ENCODE data around the gene XXYLT1. TPM values are rescaled to one million over a fixed set of nuclear protein-coding genes. Genes with fewer than 3 reads are reported as not detected.

XXYLT1 gene
- total RNA-seq, 1 donor = 32.8 TPM

DNA sequence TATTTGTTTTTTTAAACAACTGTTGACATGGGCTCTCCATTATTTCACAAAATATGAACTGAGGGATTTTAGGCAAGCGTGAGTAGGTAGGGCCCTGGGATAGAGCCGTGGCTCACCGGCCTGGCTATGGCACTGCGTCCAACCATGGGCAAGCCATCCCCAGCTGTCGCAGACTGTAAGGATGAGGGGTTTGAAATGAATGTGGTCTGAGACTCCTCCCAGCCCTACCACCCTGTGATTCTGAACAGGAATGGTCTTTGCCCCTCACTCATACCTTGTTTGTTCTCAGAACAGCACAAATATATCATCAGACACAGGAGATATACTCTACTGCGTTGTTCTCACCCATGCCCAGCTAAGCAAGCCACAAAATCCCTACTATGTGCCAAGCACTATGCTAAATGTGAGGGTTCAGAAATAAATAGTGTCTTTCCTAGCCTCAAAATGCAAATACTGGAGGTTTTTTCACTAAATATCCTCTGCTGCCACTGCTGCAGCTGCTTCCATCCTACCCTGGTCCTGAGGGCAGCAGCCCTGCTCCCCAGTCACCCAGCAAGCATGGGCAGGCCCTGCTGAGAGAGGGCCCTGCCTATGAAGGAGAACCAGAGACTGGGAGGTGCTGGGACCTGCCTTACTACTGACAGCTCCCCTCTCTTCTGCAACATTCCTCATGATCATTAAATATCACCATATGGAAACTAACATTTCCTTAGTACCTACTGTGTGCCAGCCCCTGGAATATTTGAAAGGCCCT lies 102.8 kb downstream of the XXYLT1 start:
- DNase-seq (ENCODE audit: low read depth) = no peak
- TF ChIP-seq, protein P1, sequence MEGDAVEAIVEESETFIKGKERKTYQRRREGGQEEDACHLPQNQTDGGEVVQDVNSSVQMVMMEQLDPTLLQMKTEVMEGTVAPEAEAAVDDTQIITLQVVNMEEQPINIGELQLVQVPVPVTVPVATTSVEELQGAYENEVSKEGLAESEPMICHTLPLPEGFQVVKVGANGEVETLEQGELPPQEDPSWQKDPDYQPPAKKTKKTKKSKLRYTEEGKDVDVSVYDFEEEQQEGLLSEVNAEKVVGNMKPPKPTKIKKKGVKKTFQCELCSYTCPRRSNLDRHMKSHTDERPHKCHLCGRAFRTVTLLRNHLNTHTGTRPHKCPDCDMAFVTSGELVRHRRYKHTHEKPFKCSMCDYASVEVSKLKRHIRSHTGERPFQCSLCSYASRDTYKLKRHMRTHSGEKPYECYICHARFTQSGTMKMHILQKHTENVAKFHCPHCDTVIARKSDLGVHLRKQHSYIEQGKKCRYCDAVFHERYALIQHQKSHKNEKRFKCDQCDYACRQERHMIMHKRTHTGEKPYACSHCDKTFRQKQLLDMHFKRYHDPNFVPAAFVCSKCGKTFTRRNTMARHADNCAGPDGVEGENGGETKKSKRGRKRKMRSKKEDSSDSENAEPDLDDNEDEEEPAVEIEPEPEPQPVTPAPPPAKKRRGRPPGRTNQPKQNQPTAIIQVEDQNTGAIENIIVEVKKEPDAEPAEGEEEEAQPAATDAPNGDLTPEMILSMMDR (IDR thresholded peaks at IDR 0.05; ENCODE audit: insufficient read depth, low read depth, low read length) = no peak
- no peak overlapping the region for H3K4me3 ChIP-seq (ENCODE audit: low read depth, low read length)

DNA sequence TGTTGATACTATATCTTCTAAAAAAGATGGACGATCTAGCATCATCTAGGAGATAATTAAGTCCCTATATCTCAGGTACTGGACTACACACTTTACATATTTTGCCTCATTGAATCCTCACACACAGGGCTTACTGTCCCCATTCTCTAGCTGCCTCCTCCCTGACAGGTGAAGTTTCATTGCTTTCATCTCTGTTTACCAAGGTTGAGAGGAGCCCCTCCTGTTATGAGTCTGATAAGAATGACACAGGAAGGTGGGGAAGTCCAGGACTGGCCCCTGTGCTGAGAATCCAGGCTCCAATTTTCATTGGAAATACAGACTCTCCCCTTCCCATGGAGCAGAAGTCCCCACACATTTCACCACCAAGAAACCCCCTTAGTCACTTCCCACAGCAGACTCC lies 105.2 kb downstream of the XXYLT1 start:
- no peak for DNase-seq (ENCODE audit: low read depth)
- TF ChIP-seq, protein P1 (IDR thresholded peaks at IDR 0.05; ENCODE audit: insufficient read depth, low read depth, low read length) = no peak
- H3K4me3 ChIP-seq (ENCODE audit: low read depth, low read length) = no peak overlapping the region

DNA sequence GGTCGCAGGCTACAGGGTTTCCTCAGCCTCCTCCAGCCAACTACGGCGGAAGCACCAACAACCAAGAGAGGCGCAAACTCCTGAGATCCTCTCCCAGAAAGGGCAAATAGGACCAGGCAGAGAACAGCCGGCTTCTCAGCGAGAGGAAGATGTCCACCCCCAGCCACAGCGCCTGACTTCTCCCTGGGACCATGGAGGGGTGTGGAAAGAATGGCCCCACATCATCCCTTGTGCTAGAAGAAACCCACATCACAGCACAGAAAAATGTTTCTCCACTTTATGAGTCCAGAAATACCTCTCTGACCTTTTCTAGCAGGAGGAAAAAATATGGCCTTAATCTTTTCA lies 105.7 kb downstream of the XXYLT1 start:
- no peak overlapping the region for H3K4me3 ChIP-seq (ENCODE audit: low read depth, low read length)
- TF ChIP-seq, protein P1 (IDR thresholded peaks at IDR 0.05; ENCODE audit: insufficient read depth, low read depth, low read length) = no peak
- DNase-seq (ENCODE audit: low read depth) = no peak

DNA sequence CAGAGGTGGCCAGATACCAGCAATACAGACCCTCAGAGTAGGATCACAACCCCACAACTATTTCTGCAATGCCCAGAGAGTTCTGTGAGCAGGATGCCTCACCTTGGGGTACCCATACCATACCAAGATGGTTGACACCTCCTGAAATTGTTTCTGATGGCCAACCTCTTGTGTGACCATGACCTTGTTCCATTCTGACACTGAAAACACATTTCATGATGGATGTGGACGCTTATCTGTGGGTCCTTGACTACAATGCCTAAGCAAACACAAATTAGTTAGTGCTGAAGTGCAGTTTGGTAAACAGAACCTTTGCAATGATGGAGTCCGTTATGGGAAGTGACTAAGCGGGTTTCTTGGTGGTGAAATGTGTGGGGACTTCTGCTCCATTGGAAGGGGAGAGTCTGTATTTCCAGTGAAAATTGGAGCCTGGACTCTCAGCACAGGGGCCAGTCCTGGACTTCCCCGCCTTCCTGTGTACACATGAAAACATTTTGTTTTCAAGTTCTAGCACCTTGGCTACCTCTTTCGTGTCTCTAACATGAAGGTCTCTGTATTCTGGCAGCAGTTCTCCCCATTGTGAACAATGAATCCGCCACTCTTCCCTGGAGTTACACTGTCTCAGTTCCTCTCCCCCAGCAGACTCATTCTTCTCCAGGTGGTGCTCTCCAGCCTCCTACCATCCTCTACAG lies 106.2 kb downstream of the XXYLT1 start:
- no peak overlapping the region for H3K4me3 ChIP-seq (ENCODE audit: low read depth, low read length)
- TF ChIP-seq, protein P1 (IDR thresholded peaks at IDR 0.05; ENCODE audit: insufficient read depth, low read depth, low read length) = no peak
- no peak for DNase-seq (ENCODE audit: low read depth)

DNA sequence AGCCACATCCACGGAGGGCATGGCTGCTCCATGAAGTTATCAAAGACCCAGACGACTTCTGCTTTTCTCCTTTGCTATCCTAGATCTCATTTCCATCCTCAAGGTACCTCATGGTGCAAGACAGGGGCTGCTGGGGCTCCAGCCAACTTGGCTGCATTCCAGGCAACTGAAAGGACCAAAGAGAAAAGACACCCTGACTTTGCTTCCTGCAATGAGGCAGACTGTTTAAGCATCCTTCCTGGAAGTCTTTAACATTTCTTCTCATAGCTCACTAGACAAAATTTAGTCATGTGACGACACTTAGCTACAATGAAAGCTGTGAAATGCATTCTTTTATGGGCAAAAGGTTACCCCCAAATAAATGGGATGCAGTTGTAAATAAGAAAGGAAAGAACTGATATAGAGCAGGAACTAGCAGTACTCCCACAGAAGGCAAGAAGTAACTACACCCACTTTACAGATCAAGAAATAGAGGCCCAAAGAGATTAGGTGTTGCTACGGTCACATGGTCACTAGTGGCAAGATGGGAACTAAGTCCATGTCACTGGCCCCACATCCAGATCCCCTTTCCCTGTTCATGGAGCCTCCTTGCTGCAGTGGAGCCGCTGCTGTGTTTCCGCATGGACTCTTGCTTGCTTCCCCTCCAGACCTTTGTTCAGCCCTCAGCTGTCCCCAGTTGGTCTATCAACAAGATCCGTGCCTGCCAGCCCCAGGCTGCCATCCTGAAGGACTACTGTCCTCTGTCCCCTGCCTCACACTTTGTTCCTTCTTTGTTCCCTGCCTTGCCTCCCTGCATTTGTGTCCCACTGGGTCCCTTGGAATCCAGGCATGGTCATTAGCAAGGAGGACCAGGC lies 107.0 kb downstream of the XXYLT1 start:
- TF ChIP-seq, protein P1 (IDR thresholded peaks at IDR 0.05; ENCODE audit: insufficient read depth, low read depth, low read length) = no peak
- no peak for DNase-seq (ENCODE audit: low read depth)
- no peak overlapping the region for H3K4me3 ChIP-seq (ENCODE audit: low read depth, low read length)

DNA sequence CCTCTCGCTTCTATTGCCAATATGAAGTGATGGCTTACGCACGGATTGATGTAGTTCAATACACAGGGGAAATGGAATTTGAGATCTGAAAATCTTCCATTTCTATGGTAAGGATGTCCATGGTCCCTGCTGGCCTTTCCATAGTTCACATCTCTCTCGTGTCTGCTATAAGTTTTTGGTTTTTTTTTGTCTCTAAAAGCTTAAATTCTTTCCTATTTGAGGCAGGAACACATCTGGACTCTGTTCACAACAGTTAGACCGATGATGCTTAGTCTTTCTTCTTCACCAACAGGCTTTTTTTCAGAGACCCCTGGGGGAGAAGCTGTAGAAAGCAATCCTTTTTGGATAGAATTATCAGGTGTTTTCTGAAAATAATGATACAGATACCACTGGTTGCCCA lies 108.1 kb downstream of the XXYLT1 start:
- TF ChIP-seq, protein P1 (IDR thresholded peaks at IDR 0.05; ENCODE audit: insufficient read depth, low read depth, low read length) = no peak
- H3K4me3 ChIP-seq (ENCODE audit: low read depth, low read length) = no peak overlapping the region
- DNase-seq (ENCODE audit: low read depth) = no peak

All from fibroblast of villous mesenchyme (primary cell).